ENCODE measurements around the gene JADE2.

JADE2 gene

GRCh38 chr5:134580001-134580460, 54.6 kb downstream of the JADE2 start:
- no peak for DNase-seq (ENCODE audit: extremely low read depth, low read depth)
- no peak for TF ChIP-seq CTCF (IDR thresholded peaks at IDR 0.05; ENCODE audit: low read depth, low read length)

- TF ChIP-seq CTCF (IDR thresholded peaks at IDR 0.05; ENCODE audit: low read depth, low read length): peak; percentile 12
- no peak for DNase-seq (ENCODE audit: extremely low read depth, low read depth)
These were observed 55.9 kb downstream of the JADE2 start for GRCh38 chr5:134581241-134581981.

- no peak for DNase-seq (ENCODE audit: extremely low read depth, low read depth)
- no peak for TF ChIP-seq CTCF (IDR thresholded peaks at IDR 0.05; ENCODE audit: low read depth, low read length)
These were observed 56.8 kb downstream of the JADE2 start for GRCh38 chr5:134582281-134582680.

- TF ChIP-seq CTCF (IDR thresholded peaks at IDR 0.05; ENCODE audit: low read depth, low read length): no peak
- DNase-seq (ENCODE audit: extremely low read depth, low read depth): no peak
These were observed 57.5 kb downstream of the JADE2 start for GRCh38 chr5:134582941-134583340.

GRCh38 chr5:134583766-134584165, 58.3 kb downstream of the JADE2 start:
- no peak for TF ChIP-seq CTCF (IDR thresholded peaks at IDR 0.05; ENCODE audit: low read depth, low read length)
- no peak for DNase-seq (ENCODE audit: extremely low read depth, low read depth)

- DNase-seq (ENCODE audit: extremely low read depth, low read depth): no peak
- no peak for TF ChIP-seq CTCF (IDR thresholded peaks at IDR 0.05; ENCODE audit: low read depth, low read length)
These were observed 59.2 kb downstream of the JADE2 start for GRCh38 chr5:134584662-134585061.

GRCh38 chr5:134585966-134586365, 60.5 kb downstream of the JADE2 start:
- no peak for DNase-seq (ENCODE audit: extremely low read depth, low read depth)
- TF ChIP-seq CTCF (IDR thresholded peaks at IDR 0.05; ENCODE audit: low read depth, low read length): no peak
